Spleen (tissue), 7 donors: ENCODE results near the gene AGAP5.
"Not testable (repeated sequence)": the region's sequence is repeated elsewhere in the genome, so short reads cannot be mapped to it uniquely, and the experiment has no call there.

ENCODE experiments used
- POLR2A ChIP-seq, 3 donors: fragments of 450-650 bp; IDR thresholded peaks; one replicate each; pipeline ENCODE4 v1.5.1; 2017; ENCODE audit warnings: antibody characterized with exemption in 3 of 3, mild to moderate bottlenecking in 1 of 3
- TF ChIP-seq, protein P1 (sequence below), 11 experiments: fragments of 200-600 bp in 7 of 11; fragments of 450-650 bp in 4 of 11; sonication (generic) in 4 of 11; IDR thresholded peaks in 8 of 11; conservative IDR thresholded peaks in 3 of 11; 1 replicate in 7 of 11; 2 replicates in 4 of 11; pipeline versions ENCODE4 v1.4.0 to v1.8.0; 2016 to 2021; ENCODE audit warnings: antibody characterized with exemption in 11 of 11, inconsistent platforms in 4 of 11, mild to moderate bottlenecking in 1 of 11
- donor health status: DM: no; HTN: no; CAD: no; lungs with moderate emphysema.
- donor health status: DM: no; HTN: no; CAD: no.
- donor health status: DM: no; HTN: no; CAD: no.

DNA sequence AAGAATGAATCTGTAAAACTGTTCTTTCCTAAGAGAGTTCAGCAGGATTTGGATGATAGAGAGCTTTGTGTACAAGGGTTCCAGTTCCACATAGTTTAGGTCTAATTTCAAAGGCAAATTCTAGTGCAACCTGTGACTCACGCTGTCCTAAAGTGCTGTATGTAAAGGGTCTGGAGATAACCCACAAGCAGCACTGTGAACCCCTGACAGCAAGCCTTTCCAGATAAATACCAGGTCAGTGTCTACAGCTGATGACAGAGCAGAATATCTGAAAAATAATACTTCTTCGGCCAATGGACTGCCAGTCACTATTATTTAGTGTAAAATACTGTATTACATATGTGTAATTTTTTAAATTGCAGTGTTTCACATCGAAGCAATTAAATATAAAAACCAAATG, 16.0 kb upstream of the AGAP5 start:
- TF ChIP-seq, protein P1, sequence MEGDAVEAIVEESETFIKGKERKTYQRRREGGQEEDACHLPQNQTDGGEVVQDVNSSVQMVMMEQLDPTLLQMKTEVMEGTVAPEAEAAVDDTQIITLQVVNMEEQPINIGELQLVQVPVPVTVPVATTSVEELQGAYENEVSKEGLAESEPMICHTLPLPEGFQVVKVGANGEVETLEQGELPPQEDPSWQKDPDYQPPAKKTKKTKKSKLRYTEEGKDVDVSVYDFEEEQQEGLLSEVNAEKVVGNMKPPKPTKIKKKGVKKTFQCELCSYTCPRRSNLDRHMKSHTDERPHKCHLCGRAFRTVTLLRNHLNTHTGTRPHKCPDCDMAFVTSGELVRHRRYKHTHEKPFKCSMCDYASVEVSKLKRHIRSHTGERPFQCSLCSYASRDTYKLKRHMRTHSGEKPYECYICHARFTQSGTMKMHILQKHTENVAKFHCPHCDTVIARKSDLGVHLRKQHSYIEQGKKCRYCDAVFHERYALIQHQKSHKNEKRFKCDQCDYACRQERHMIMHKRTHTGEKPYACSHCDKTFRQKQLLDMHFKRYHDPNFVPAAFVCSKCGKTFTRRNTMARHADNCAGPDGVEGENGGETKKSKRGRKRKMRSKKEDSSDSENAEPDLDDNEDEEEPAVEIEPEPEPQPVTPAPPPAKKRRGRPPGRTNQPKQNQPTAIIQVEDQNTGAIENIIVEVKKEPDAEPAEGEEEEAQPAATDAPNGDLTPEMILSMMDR (IDR thresholded peaks at IDR 0.05 in 8 of 11, conservative IDR thresholded peaks at IDR 0.05 in 3 of 11): not testable (repeated sequence)
- TF ChIP-seq POLR2A (IDR thresholded peaks at IDR 0.05): not testable (repeated sequence)
